ENCODE measurements around the gene ZNF467.

GRCh38 chr7:149741629-149742028 is 31.8 kb downstream of the ZNF467 start:
- TF ChIP-seq POLR2A (IDR thresholded peaks at IDR 0.05) (no peak), POLR2AphosphoS5 (IDR thresholded peaks at IDR 0.05) (no peak)
